ACHN (cell line): Measurements from ENCODE around the gene KBTBD3.
"Not testable (repeated sequence)": the region's sequence is repeated elsewhere in the genome, so short reads cannot be mapped to it uniquely, and the experiment has no call there.

Experiments
- DNase-seq: peaks from one replicate; pipeline ENCODE4 v3.0.0-alpha.2; 2015
- in situ Hi-C: cut with HindIII; loops from 2 replicates; pipeline ENCODE4 v1.10.0; 2017; ENCODE audit warnings: low sequenced_read_pairs, low pct_ligation_motif_present, low pct_unique_long_range_greater_than_20kb

KBTBD3 gene

GRCh38 chr11:106015066-106015465, 62.1 kb downstream of the KBTBD3 start:
- in situ Hi-C loops, result no loop called here
- DNase-seq, result no peak

- in situ Hi-C loops, result no loop called here
- no peak for DNase-seq
These were observed 62.5 kb downstream of the KBTBD3 start for GRCh38 chr11:106014620-106015019.

- DNase-seq, result no peak
- in situ Hi-C loops, result no loop called here
These were observed 63.1 kb downstream of the KBTBD3 start for GRCh38 chr11:106014035-106014434.

GRCh38 chr11:106012744-106013143, 64.4 kb downstream of the KBTBD3 start:
- no peak for DNase-seq

GRCh38 chr11:106011481-106011880, 65.7 kb downstream of the KBTBD3 start:
- DNase-seq, result no peak
- in situ Hi-C loops, result no loop called here

More at GRCh38 chr11:106012744-106013143, 64.4 kb downstream of the KBTBD3 start:
- in situ Hi-C loops, result no loop called here

GRCh38 chr11:106003094-106003493, 74.1 kb downstream of the KBTBD3 start:
- DNase-seq, in situ Hi-C loops: not testable (repeated sequence)

GRCh38 chr11:106001304-106002012, 75.7 kb downstream of the KBTBD3 start:
- DNase-seq, result no peak
- in situ Hi-C loops, result no loop called here
